Adrenal gland (tissue), 12 donors: ENCODE data around the gene MAST2. TPM values are rescaled to one million over a fixed set of nuclear protein-coding genes. Genes with fewer than 3 reads are reported as not detected.

Experiments
- DNase-seq, 7 donors: peaks; one replicate each; pipeline ENCODE4 v3.0.0-alpha.2; 2019 to 2020
- H3K27ac ChIP-seq, 5 donors: fragments of 200-600 bp; sonication (generic) in 4 of 5; 1 replicate in 3 of 5; 2 replicates in 2 of 5; pipeline versions ENCODE4 v1.5.1 to v1.8.0; 2016 to 2020; ENCODE audit warnings: mild to moderate bottlenecking in 1 of 5
- H3K27me3 ChIP-seq: fragments of 200-600 bp; 2 replicates; pipeline ENCODE4 v1.8.0; 2021
- H3K36me3 ChIP-seq, 2 donors: fragments of 200-600 bp; replicated peaks in 1 of 2; 1 replicate in 1 of 2; 2 replicates in 1 of 2; pipeline versions ENCODE4 v1.5.1 to v1.8.0; 2018 to 2022
- H3K4me1 ChIP-seq, 2 donors: fragments of 200-600 bp; replicated peaks in 1 of 2; 1 replicate in 1 of 2; 2 replicates in 1 of 2; pipeline versions ENCODE4 v1.5.1 to v1.8.0; 2018 to 2021
- H3K4me3 ChIP-seq, 4 donors: fragments of 200-600 bp; sonication (generic) in 3 of 4; one replicate each; pipeline ENCODE4 v1.5.1; 2016 to 2018
- H3K9me3 ChIP-seq, 3 donors: fragments of 200-600 bp; sonication (generic) in 1 of 3; replicated peaks in 1 of 3; 1 replicate in 2 of 3; 2 replicates in 1 of 3; pipeline versions ENCODE4 v1.5.1 to v1.8.0; 2016 to 2021
- CTCF ChIP-seq, 6 experiments: fragments of 450-650 bp in 4 of 6; fragments of 200-600 bp in 2 of 6; sonication (generic) in 1 of 6; IDR thresholded peaks; 1 replicate in 5 of 6; 2 replicates in 1 of 6; pipeline versions ENCODE4 v1.5.1 to v1.8.0; 2016 to 2021; ENCODE audit warnings: antibody characterized with exemption in 6 of 6, mild to moderate bottlenecking in 2 of 6, moderate library complexity in 1 of 6
- POLR2A ChIP-seq, 2 donors: fragments of 450-650 bp; IDR thresholded peaks; one replicate each; pipeline ENCODE4 v1.6.1; 2017; ENCODE audit warnings: antibody characterized with exemption in 2 of 2, mild to moderate bottlenecking in 2 of 2, moderate library complexity in 1 of 2
- WGBS, 4 donors: extraction: QIAGEN DNeasy Blood & Tissue Kit in 2 of 4; methylation state at CpG; one replicate each; pipeline versions ENCODE4 v1.1.5 to v1.1.7; 2013 to 2017; 5-methylcytosine and 5-hydroxymethylcytosine counted together
- intact Hi-C, 2 donors: fragments of 100-400 bp; cut with DNase I; formaldehyde crosslinking; loops; one replicate each; pipeline versions ENCODE4 v1.14.1 to v1.15.0; 2022 to 2023
- polyA plus RNA-seq, 3 donors: library from polyadenylated mRNA; stranded (reverse); fragments of 200-250 nt in 2 of 3; fragments of 350-450 nt in 1 of 3; fragmentation: Illumina TruSeq in 1 of 3; extraction: RNeasy Lipid Tissue Mini Kit (QIAGEN cat#74804) in 1 of 3; gene quantifications; one replicate each; pipeline ENCODE4 v1.2.3, GENCODE V29; 2013 to 2014
- total RNA-seq, 9 donors: library from RNA; depleted of rRNA in 4 of 9; stranded (reverse); fragments of >200 nt in 4 of 9; fragments of 120-200 nt in 1 of 9; fragmentation: NEBNext Ultra II Directional in 1 of 9; extraction: Animal tissue kit (Norgen Biotek cat#: 25700) in 1 of 9; gene quantifications; one replicate each; pipeline versions ENCODE4 v1.1.0 to v1.2.4, GENCODE V29; 2013 to 2023
- donor health status: healthy with polysubstance abuse.
- donor health status: Bipolar disorder and iron deficiency.
- donor health status: DM: yes; HTN: yes; CAD: no.
- donor health status: DM: no; HTN: no; CAD: no.
- donor health status: DM: no; HTN: no; CAD: no.
- donor health status: DM: yes; HTN: yes; CAD: no.

Gene MAST2
- total and polyA plus RNA-seq, 12 donors = 18.1 to 38.5 (median 23.5) TPM

GRCh38 chr1:45922374-45922773 lies 119.0 kb downstream of the MAST2 start:
- no peak for DNase-seq
- Histone ChIP-seq H3K36me3 (no peaks in the 10 kb centered on the region), H3K9me3 (no peaks in the 10 kb centered on the region), H3K27me3 (no peaks in the 10 kb centered on the region), H3K4me3 (no peak overlapping the region), H3K4me1 (no peaks in the 10 kb centered on the region), H3K27ac (no peak overlapping the region)
- WGBS, 4 donors = 95 to 99% (median 97%) methylated on average over 6 to 10 of the region's 10 CpGs; no CpG with 5 or more reads in 1 of the 4 donors
- intact Hi-C loops = no loop called here
- TF ChIP-seq CTCF (IDR thresholded peaks at IDR 0.05) (no peak), POLR2A (IDR thresholded peaks at IDR 0.05) (no peak)

- no peak for DNase-seq
- intact Hi-C loops = no loop called here
- Histone ChIP-seq H3K9me3 (no peaks in the 10 kb centered on the region), H3K4me1 (no peaks in the 10 kb centered on the region), H3K27ac (no peak overlapping the region), H3K36me3 (no peaks in the 10 kb centered on the region), H3K27me3 (no peaks in the 10 kb centered on the region), H3K4me3 (no peak overlapping the region)
- WGBS, 4 donors = 92 to 96% (median 95%) methylated on average over 2 to 8 of the region's 8 CpGs; no CpG with 5 or more reads in 1 of the 4 donors
- TF ChIP-seq CTCF (IDR thresholded peaks at IDR 0.05) (no peak), POLR2A (IDR thresholded peaks at IDR 0.05) (no peak)
Measured at GRCh38 chr1:45922813-45923212, 119.4 kb downstream of the MAST2 start.

GRCh38 chr1:45923343-45923742 lies 119.9 kb downstream of the MAST2 start:
- H3K4me1 ChIP-seq = no peaks in the 10 kb centered on the region
- H3K27me3 ChIP-seq = no peaks in the 10 kb centered on the region
- DNase-seq = no peak
- WGBS, 4 donors = 69 to 78% (median 73%) methylated on average over 4 of the region's 4 CpGs
- H3K36me3 ChIP-seq = no peaks in the 10 kb centered on the region
- TF ChIP-seq POLR2A (IDR thresholded peaks at IDR 0.05) (no peak), CTCF (IDR thresholded peaks at IDR 0.05) (no peak)
- H3K4me3 ChIP-seq = no peak overlapping the region
- no peaks in the 10 kb centered on the region for H3K9me3 ChIP-seq
- H3K27ac ChIP-seq = no peak overlapping the region
- intact Hi-C loops = no loop called here

GRCh38 chr1:45924736-45925135 lies 121.3 kb downstream of the MAST2 start:
- H3K36me3 ChIP-seq = no peaks in the 10 kb centered on the region
- no peak for DNase-seq
- H3K4me1 ChIP-seq = peaks cover 0 to 7% of the 10 kb centered on the region in 2 donors
- intact Hi-C loops = no loop called here
- no peaks in the 10 kb centered on the region for H3K27me3 ChIP-seq
- H3K4me3 ChIP-seq = no peak overlapping the region
- TF ChIP-seq POLR2A (IDR thresholded peaks at IDR 0.05) (no peak), CTCF (IDR thresholded peaks at IDR 0.05) (no peak)
- WGBS, 4 donors = 94 to 97% (median 95%) methylated on average over 1 of the region's 1 CpG
- no peaks in the 10 kb centered on the region for H3K9me3 ChIP-seq
- H3K27ac ChIP-seq = no peak overlapping the region
